AG09309 (cell line): ENCODE data around the gene ADAMTS2.

Source experiments
- DNase-seq: peaks from one replicate; pipeline ENCODE4 v3.0.0-alpha.2; 2010; ENCODE audit warnings: low read depth
- H3K4me3 ChIP-seq: 2 replicates; pipeline ENCODE4 v1.5.1; 2011; ENCODE audit warnings: mild to moderate bottlenecking, low read depth, low read length, moderate library complexity; ENCODE audit not compliant: control insufficient read depth
- CTCF ChIP-seq: IDR thresholded peaks from 2 replicates; pipeline ENCODE4 v1.5.1; 2011; ENCODE audit warnings: mild to moderate bottlenecking, low read depth, low read length, inconsistent platforms; ENCODE audit not compliant: insufficient read depth, control insufficient read depth; ENCODE audit errors: missing control alignments

Gene ADAMTS2

GRCh38 chr5:179163236-179164155 is 181.8 kb downstream of the ADAMTS2 start:
- no peak for DNase-seq
- no peak overlapping the region for H3K4me3 ChIP-seq
- TF ChIP-seq CTCF, result no peak

DNA sequence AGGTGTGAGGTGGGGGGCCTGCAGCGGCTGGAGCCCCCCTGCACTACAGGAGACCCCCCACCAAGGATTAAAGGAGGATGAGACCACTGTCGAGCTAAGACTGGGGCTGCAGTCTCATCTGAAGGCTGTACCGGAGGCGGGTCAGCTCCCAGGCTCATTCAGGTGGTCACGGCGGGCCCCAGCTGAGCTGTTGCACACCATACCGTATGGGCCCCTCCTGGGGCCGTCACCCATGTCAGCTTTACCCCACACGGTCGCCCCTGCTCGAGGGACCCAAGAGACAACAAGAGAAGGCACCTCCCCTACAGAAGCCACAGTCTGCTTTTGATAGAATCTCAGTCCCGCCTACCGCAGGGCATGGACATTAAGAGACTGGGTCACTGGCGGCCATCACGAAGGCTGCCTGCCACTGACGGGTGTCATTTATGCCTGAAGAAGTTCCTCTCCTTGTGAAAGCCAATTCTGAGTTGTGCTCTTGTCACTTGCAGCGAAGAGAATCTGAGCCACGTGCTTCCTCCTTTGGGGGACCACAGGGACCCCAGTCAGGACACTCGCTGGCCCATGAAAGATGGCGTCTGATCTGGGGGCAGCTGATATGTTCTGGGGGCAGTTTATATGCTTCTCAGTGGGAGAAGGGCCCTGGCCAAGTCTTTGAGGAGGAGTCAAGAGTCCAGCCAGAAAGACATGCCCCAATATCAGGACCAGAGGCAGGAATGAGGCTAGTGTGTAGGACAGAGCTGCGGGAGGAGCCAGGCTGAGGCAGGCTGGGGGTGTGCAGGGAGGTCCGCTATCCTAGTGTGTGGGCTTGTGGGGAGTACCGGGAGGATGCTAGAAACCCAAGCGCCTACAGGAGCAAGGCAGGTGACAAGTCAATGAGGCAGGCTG is 182.7 kb downstream of the ADAMTS2 start:
- no peak for TF ChIP-seq CTCF
- DNase-seq, result no peak
- no peak overlapping the region for H3K4me3 ChIP-seq

- no peak overlapping the region for H3K4me3 ChIP-seq
- TF ChIP-seq CTCF, result no peak
- no peak for DNase-seq
These were observed 183.4 kb downstream of the ADAMTS2 start for GRCh38 chr5:179161901-179162300.

GRCh38 chr5:179160584-179160983 is 184.7 kb downstream of the ADAMTS2 start:
- DNase-seq, result no peak
- no peak overlapping the region for H3K4me3 ChIP-seq
- no peak for TF ChIP-seq CTCF

DNA sequence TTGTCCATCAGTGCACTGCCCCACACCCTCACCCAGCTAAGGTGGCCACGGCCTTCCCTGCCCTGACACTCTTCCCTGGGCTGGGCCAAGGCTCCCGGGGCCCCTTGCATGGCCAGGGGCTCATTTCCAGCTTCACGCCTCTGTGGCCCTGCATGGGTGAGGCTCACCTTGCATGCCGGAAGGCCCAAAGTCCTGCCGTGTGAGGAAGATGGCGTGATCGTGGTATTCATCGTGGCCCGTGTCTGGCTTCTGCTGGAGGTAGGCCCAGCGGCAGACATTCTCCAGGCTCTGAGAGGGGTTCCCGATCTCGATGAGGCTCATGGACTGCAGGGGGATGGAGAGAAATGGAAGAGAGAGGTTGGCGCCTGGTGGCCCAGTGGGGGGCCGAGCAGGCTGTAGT is 186.7 kb downstream of the ADAMTS2 start:
- no peak for DNase-seq
- no peak overlapping the region for H3K4me3 ChIP-seq
- TF ChIP-seq CTCF, result no peak

DNA sequence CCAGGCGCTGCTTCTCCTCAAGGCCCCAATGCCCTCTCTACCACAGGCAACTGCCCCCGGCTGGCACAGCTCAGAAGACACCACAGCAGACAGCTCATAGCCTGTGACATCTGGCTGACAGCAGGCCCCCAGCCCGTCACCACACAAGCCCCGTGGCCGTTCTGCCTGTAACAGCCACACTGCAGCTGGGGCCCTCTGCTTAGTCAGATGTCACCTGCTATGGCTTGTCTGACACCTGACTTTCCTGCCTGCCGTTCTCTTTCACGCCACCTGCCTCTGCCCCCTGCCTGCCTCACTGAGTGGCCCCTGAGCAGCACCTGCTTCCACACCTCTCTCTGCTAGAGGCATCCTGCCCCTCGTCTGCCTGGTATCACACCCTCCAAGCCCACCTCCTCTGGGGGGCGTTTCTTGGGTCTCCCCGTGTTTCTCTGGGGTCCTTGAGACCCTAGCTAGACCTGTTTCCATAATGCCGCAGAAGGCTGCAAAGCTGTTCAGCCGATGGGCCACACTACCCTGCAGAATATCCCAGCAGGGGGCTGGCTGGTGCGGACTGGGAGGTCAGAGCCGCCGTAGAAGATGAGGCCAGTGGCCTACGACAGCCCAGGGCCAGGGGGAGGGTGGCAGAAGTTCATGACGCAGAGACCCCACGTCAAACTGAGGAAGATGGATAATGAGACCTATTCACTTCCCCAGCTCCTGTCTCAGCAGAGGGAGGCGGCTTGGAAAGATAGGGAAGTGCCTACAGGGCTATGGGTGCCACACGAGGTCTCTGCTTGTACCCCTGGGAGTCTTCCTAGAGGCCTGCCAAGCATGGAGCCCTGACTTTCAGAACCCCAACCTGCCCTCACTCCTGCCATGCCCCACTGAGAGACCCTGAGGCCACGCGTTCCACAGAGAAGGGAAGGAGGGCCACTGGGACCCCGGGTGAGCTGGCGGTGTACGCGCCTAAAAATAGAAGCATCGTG is 190.0 kb downstream of the ADAMTS2 start:
- DNase-seq, result no peak
- no peak for TF ChIP-seq CTCF
- H3K4me3 ChIP-seq, result no peak overlapping the region
